HL-60 (cell line): ENCODE results near the gene PRDM16.

Source experiments
- DNase-seq, 2 experiments: peaks; one replicate each; pipeline ENCODE4 v3.0.0-alpha.2; 2010 to 2020; ENCODE audit warnings: low read depth in 1 of 2, low spot score in 1 of 2
- H3K27ac ChIP-seq: fragments of 250-450 bp; sonication (Bioruptor Pico); replicated peaks from 2 replicates; pipeline ENCODE4 v1.5.1; 2020; ENCODE audit warnings: mild to moderate bottlenecking, moderate library complexity
- H3K27me3 ChIP-seq: fragments of 250-450 bp; sonication (Bioruptor Pico); 2 replicates; pipeline ENCODE4 v1.5.1; 2021; ENCODE audit warnings: mild to moderate bottlenecking, moderate library complexity; ENCODE audit not compliant: insufficient read depth, poor library complexity, severe bottlenecking
- H3K4me3 ChIP-seq: replicated peaks from 2 replicates; pipeline ENCODE4 v1.5.1; 2011; ENCODE audit warnings: mild to moderate bottlenecking, control low read depth, low read length; ENCODE audit not compliant: insufficient read depth
- GABPA ChIP-seq: IDR thresholded peaks from 2 replicates; pipeline ENCODE4 v1.6.1; 2012; ENCODE audit warnings: low read depth
- POLR2AphosphoS5 ChIP-seq: IDR thresholded peaks from 2 replicates; pipeline ENCODE4 v1.6.1; 2012; ENCODE audit warnings: low read depth
- SPI1 ChIP-seq: IDR thresholded peaks from 2 replicates; pipeline ENCODE4 v1.6.1; 2012; ENCODE audit warnings: low read depth, mild to moderate bottlenecking, borderline replicate concordance
- TF ChIP-seq, protein P1 (sequence below): IDR thresholded peaks from 2 replicates; pipeline ENCODE4 v1.6.1; 2012; ENCODE audit warnings: low read depth; ENCODE audit not compliant: insufficient replicate concordance
- TF ChIP-seq, protein P2 (sequence below): IDR thresholded peaks from one replicate; pipeline ENCODE4 v1.5.1; 2011; ENCODE audit warnings: low read length, control low read depth, inconsistent platforms; ENCODE audit not compliant: insufficient read depth

The PRDM16 gene

DNA sequence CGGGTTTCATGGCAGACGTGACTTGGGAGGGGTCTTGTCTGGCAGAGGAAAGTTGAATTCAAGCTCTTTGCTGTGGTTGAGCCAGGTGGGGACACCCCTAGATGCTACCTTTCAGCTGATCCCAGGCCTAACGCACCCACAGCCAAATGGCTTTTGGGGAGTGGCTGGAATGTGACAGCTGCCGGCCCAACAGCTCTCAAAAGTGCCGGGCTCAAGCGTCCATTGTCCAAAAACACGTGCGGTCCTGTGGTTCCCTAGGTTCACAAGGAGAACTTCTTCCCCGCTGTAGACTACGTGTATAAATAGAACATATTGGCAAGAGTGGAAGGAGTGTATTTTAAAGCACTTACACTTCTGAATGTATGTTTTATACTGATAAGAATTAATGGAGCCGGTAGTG is 298.4 kb downstream of the PRDM16 start:
- peaks cover 14% of the 10 kb centered on the region for H3K27me3 ChIP-seq
- TF ChIP-seq, protein P1, sequence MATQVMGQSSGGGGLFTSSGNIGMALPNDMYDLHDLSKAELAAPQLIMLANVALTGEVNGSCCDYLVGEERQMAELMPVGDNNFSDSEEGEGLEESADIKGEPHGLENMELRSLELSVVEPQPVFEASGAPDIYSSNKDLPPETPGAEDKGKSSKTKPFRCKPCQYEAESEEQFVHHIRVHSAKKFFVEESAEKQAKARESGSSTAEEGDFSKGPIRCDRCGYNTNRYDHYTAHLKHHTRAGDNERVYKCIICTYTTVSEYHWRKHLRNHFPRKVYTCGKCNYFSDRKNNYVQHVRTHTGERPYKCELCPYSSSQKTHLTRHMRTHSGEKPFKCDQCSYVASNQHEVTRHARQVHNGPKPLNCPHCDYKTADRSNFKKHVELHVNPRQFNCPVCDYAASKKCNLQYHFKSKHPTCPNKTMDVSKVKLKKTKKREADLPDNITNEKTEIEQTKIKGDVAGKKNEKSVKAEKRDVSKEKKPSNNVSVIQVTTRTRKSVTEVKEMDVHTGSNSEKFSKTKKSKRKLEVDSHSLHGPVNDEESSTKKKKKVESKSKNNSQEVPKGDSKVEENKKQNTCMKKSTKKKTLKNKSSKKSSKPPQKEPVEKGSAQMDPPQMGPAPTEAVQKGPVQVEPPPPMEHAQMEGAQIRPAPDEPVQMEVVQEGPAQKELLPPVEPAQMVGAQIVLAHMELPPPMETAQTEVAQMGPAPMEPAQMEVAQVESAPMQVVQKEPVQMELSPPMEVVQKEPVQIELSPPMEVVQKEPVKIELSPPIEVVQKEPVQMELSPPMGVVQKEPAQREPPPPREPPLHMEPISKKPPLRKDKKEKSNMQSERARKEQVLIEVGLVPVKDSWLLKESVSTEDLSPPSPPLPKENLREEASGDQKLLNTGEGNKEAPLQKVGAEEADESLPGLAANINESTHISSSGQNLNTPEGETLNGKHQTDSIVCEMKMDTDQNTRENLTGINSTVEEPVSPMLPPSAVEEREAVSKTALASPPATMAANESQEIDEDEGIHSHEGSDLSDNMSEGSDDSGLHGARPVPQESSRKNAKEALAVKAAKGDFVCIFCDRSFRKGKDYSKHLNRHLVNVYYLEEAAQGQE, result no peak
- TF ChIP-seq SPI1 (no peak), GABPA (no peak), POLR2AphosphoS5 (no peak)
- TF ChIP-seq, protein P2, sequence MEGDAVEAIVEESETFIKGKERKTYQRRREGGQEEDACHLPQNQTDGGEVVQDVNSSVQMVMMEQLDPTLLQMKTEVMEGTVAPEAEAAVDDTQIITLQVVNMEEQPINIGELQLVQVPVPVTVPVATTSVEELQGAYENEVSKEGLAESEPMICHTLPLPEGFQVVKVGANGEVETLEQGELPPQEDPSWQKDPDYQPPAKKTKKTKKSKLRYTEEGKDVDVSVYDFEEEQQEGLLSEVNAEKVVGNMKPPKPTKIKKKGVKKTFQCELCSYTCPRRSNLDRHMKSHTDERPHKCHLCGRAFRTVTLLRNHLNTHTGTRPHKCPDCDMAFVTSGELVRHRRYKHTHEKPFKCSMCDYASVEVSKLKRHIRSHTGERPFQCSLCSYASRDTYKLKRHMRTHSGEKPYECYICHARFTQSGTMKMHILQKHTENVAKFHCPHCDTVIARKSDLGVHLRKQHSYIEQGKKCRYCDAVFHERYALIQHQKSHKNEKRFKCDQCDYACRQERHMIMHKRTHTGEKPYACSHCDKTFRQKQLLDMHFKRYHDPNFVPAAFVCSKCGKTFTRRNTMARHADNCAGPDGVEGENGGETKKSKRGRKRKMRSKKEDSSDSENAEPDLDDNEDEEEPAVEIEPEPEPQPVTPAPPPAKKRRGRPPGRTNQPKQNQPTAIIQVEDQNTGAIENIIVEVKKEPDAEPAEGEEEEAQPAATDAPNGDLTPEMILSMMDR, result no peak
- no peak overlapping the region for H3K4me3 ChIP-seq
- H3K27ac ChIP-seq, result no peak overlapping the region
- DNase-seq, result no peak

DNA sequence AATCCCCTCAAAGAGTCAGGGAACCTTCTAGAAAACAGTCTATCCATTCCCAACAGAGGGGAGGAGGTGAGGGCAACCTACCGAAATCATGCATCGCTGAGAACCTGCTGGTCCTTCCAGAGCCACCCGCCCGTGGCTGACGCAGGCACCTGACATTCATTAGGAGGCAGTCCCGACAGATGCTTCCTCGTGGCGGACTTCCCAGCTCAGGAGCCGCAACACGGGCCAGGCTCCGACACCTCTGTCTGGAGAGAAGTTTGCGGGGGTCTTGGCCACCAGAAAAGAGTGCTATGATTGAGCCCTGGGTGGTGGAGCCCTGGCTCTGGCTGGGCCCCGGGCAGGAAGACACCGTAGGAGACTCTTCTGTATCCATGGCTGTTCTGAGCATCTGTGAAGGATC is 299.1 kb downstream of the PRDM16 start:
- peaks cover 14% of the 10 kb centered on the region for H3K27me3 ChIP-seq
- no peak for DNase-seq
- H3K27ac ChIP-seq, result no peak overlapping the region
- no peak overlapping the region for H3K4me3 ChIP-seq
- TF ChIP-seq, protein P1, result no peak
- TF ChIP-seq GABPA (no peak), POLR2AphosphoS5 (no peak)

DNA sequence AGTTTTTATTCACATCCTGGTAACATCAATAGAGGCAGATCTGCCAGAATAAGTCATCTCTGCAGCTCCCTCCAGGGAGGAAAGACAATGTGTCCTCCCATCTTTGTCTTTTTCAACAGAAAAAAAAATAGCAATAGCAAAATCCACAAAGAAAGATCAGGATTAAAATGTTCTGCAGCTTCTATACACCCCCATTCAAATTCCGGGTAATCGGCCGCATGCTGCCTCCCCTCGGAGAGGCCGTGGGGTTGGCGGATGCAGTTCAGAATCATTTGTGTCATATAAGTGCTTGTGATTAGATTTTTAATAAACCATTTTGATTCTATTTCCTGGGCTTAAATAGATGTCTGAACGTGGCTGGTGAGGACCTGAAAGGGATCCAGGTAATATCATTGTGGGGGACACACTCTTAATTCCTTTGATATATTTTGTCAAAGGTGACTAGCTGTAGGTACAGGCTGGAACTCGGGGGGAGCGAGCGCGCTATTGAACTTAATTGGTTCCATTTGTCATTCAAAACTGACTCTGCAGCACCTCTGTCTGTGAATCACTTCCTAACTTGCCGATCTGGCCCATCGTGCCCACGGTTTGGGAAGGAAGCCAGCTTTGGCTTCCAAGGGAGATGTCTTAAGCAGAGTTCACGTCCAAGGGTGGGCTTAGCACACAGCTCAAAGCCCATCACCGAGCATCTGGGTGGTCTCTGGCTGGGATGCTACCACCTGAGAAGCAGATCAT is 299.9 kb downstream of the PRDM16 start:
- no peak overlapping the region for H3K4me3 ChIP-seq

More for the DNA sequence above, 299.9 kb downstream of the PRDM16 start:
- peaks cover 9% of the 10 kb centered on the region for H3K27me3 ChIP-seq
- TF ChIP-seq POLR2AphosphoS5, result no peak
- TF ChIP-seq, protein P1, result no peak
- TF ChIP-seq SPI1, result no peak
- TF ChIP-seq, protein P2, result no peak
- TF ChIP-seq GABPA, result no peak
- no peak overlapping the region for H3K27ac ChIP-seq
- no peak for DNase-seq
